SK-N-MC (cell line): ENCODE data around the gene ZDHHC3.

Experiments
- EZH2 ChIP-seq: fragments of 200-600 bp; sonication (generic); IDR thresholded peaks from one replicate; pipeline ENCODE4 v1.6.1; 2017; ENCODE audit warnings: antibody characterized with exemption
- FOXP2 ChIP-seq: optimal IDR thresholded peaks from 2 replicates; pipeline ENCODE3; 2011; ENCODE audit warnings: mild to moderate bottlenecking, moderate library complexity; ENCODE audit not compliant: insufficient read depth; ENCODE audit errors: extremely low read length, control extremely low read depth
- POLR2AphosphoS5 ChIP-seq: IDR thresholded peaks from 2 replicates; pipeline ENCODE4 v1.6.1; 2012; ENCODE audit warnings: mild to moderate bottlenecking, low read depth, low read length, borderline replicate concordance

DNA sequence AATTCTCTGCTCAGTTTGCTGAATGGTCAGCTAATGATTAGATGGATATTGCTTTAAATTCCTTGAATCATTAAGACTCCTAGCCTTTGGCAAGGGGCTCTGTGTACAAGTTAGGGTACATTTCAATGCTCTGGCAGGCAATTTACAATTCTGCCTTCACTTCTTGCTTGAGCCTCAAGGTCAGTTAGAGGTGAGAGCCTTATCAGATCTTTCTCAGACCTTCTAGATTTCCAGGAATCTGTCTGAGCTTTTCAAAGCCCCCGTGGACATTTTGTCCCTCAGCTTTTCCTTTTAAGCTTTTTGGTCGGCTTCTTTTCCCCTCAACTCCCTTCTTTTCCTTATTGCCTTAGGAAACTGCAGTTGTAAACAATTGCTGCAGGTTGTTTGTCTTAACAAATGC is 66.9 kb downstream of the ZDHHC3 start:
- no peak for TF ChIP-seq FOXP2
- no peak for TF ChIP-seq EZH2
- no peak for TF ChIP-seq POLR2AphosphoS5
